ENCODE data around the gene ZNF229. TPM values are rescaled to one million over a fixed set of nuclear protein-coding genes. Genes with fewer than 3 reads are reported as not detected.
"Not testable (repeated sequence)": the region's sequence is repeated elsewhere in the genome, so short reads cannot be mapped to it uniquely, and the experiment has no call there.

Gene ZNF229
- total RNA-seq, result 1 to 10 TPM; 4.1 to 7.2 (median 5.2) TPM

GRCh38 chr19:44447916-44448674, at the start of gene ZNF229:
ZNF229 (minus strand) TSS chr19:44448472; CDS start chr19:44442847, 5,625 bp downstream.
- Histone ChIP-seq H3K36me3 (peaks cover 16 to 36% (median 27%) of the 10 kb centered on the region in 4 donors), H3K4me1 (peaks cover 8 to 17% (median 12%) of the 10 kb centered on the region in 4 donors), H3K4me3 (peak within 1 kb of the TSS; percentile 57 to 68 (median 67)), H3K27ac (replicated peaks in 1 of 4) (peak within 1 kb of the TSS in 2 of 4 donors; percentile 43 to 62), H3K27me3 (peaks cover 0 to 7% (median 0%) of the 10 kb centered on the region in 4 donors), H3K9me3 (peaks cover 0 to 79% (median 47%) of the 10 kb centered on the region in 4 donors)
- WGBS, result 2% methylated on average over 44 of the region's 45 CpGs
- intact Hi-C loops (cut with DNase I), result no loop called here
- DNase-seq (ENCODE audit: extremely low spot score), result peak; percentile 93
- no peak for TF ChIP-seq POLR2A (IDR thresholded peaks at IDR 0.05; ENCODE audit: low read depth)
- no peak for TF ChIP-seq EP300 (IDR thresholded peaks at IDR 0.05)
- peak in 1 of 3 experiments; percentile 10 for TF ChIP-seq CTCF (IDR thresholded peaks at IDR 0.05)
- peak; percentile 57 to 83 for TF ChIP-seq POLR2AphosphoS5 (IDR thresholded peaks at IDR 0.05)

GRCh38 chr19:44496711-44497110, 48.4 kb upstream of the ZNF229 start:
- TF ChIP-seq EP300 (IDR thresholded peaks at IDR 0.05) (no peak), CTCF (IDR thresholded peaks at IDR 0.05) (no peak), POLR2A (IDR thresholded peaks at IDR 0.05; ENCODE audit: low read depth) (no peak), POLR2AphosphoS5 (IDR thresholded peaks at IDR 0.05) (no peak)
- intact Hi-C loops (cut with DNase I), result no loop called here
- peaks cover 11 to 29% (median 20%) of the 10 kb centered on the region in 4 donors for H3K4me1 ChIP-seq
- H3K27me3 ChIP-seq, result no peaks in the 10 kb centered on the region
- H3K4me3 ChIP-seq, result no peak overlapping the region
- no peak for DNase-seq (ENCODE audit: extremely low spot score)
- WGBS, result 100% methylated on average over 1 of the region's 1 CpG
- no peak overlapping the region for H3K27ac ChIP-seq (replicated peaks in 1 of 4)
- peaks cover 56 to 67% (median 65%) of the 10 kb centered on the region in 4 donors for H3K36me3 ChIP-seq
- peaks cover 11 to 74% (median 63%) of the 10 kb centered on the region in 4 donors for H3K9me3 ChIP-seq

- Histone ChIP-seq H3K36me3 (peaks cover 51 to 78% (median 61%) of the 10 kb centered on the region in 4 donors), H3K4me3 (no peak overlapping the region), H3K27me3 (no peaks in the 10 kb centered on the region), H3K4me1 (no peaks in the 10 kb centered on the region), H3K9me3 (peaks cover 76 to 100% (median 99%) of the 10 kb centered on the region in 4 donors), H3K27ac (replicated peaks in 1 of 4) (no peak overlapping the region)
- no peak for DNase-seq (ENCODE audit: extremely low spot score)
- intact Hi-C loops (cut with DNase I), result no loop called here
- 76% methylated on average over 7 of the region's 7 CpGs for WGBS
- TF ChIP-seq EP300 (IDR thresholded peaks at IDR 0.05), result no peak
- no peak for TF ChIP-seq CTCF (IDR thresholded peaks at IDR 0.05)
- no peak for TF ChIP-seq POLR2A (IDR thresholded peaks at IDR 0.05; ENCODE audit: low read depth)
- no peak for TF ChIP-seq POLR2AphosphoS5 (IDR thresholded peaks at IDR 0.05)
Measured at GRCh38 chr19:44476559-44477408, 28.5 kb upstream of the ZNF229 start.

- H3K9me3 ChIP-seq, result peaks cover 6 to 97% (median 87%) of the 10 kb centered on the region in 4 donors
- intact Hi-C loops (cut with DNase I); H3K27me3 ChIP-seq; DNase-seq (ENCODE audit: extremely low spot score); H3K36me3 ChIP-seq; H3K27ac ChIP-seq (replicated peaks in 1 of 4); H3K4me1 ChIP-seq; H3K4me3 ChIP-seq: not testable (repeated sequence)
- WGBS, result 78% methylated on average over 5 of the region's 5 CpGs
Measured at GRCh38 chr19:44468730-44469129, 20.5 kb upstream of the ZNF229 start.

- H3K9me3 ChIP-seq, result peaks cover 0 to 81% (median 63%) of the 10 kb centered on the region in 4 donors
- H3K4me1 ChIP-seq; H3K27me3 ChIP-seq; DNase-seq (ENCODE audit: extremely low spot score); H3K36me3 ChIP-seq; H3K27ac ChIP-seq (replicated peaks in 1 of 4); H3K4me3 ChIP-seq; intact Hi-C loops (cut with DNase I): not testable (repeated sequence)
- 46% methylated on average over 3 of the region's 3 CpGs for WGBS
Measured at GRCh38 chr19:44462600-44463286, 14.5 kb upstream of the ZNF229 start.

- H3K4me1 ChIP-seq; DNase-seq (ENCODE audit: extremely low spot score); H3K27ac ChIP-seq (replicated peaks in 1 of 4); H3K27me3 ChIP-seq; H3K36me3 ChIP-seq; intact Hi-C loops (cut with DNase I); H3K4me3 ChIP-seq: not testable (repeated sequence)
- WGBS, result no CpG with 5 or more reads among the region's 13 CpGs
- peaks cover 0 to 75% (median 43%) of the 10 kb centered on the region in 4 donors for H3K9me3 ChIP-seq
Measured at GRCh38 chr19:44456016-44456415, 7.7 kb upstream of the ZNF229 start.
